ENCODE measurements around the gene AGAP1.

The AGAP1 gene

GRCh38 chr2:235609321-235609720, 115.5 kb downstream of the AGAP1 start:
- DNase-seq (ENCODE audit: low spot score), result no peak

- no peak for DNase-seq (ENCODE audit: low spot score)
Observed at GRCh38 chr2:235609746-235610145, 115.9 kb downstream of the AGAP1 start.

- DNase-seq (ENCODE audit: low spot score), result no peak
Observed at GRCh38 chr2:235610696-235611257, 116.9 kb downstream of the AGAP1 start.

- no peak for DNase-seq (ENCODE audit: low spot score)
Observed at GRCh38 chr2:235611349-235611748, 117.5 kb downstream of the AGAP1 start.

- no peak for DNase-seq (ENCODE audit: low spot score)
Observed at GRCh38 chr2:235611756-235612155, 117.9 kb downstream of the AGAP1 start.

- DNase-seq (ENCODE audit: low spot score), result no peak
Observed at GRCh38 chr2:235612181-235612950, 118.5 kb downstream of the AGAP1 start.

GRCh38 chr2:235613649-235614048, 119.8 kb downstream of the AGAP1 start:
- no peak for DNase-seq (ENCODE audit: low spot score)

- DNase-seq (ENCODE audit: low spot score), result no peak
Observed at GRCh38 chr2:235614176-235614860, 120.5 kb downstream of the AGAP1 start.

- DNase-seq (ENCODE audit: low spot score), result no peak
Observed at GRCh38 chr2:235614900-235615712, 121.3 kb downstream of the AGAP1 start.

GRCh38 chr2:235616885-235617284, 123.0 kb downstream of the AGAP1 start:
- DNase-seq (ENCODE audit: low spot score), result no peak

GRCh38 chr2:235618039-235618438, 124.2 kb downstream of the AGAP1 start:
- no peak for DNase-seq (ENCODE audit: low spot score)

GRCh38 chr2:235619544-235619943, 125.7 kb downstream of the AGAP1 start:
- DNase-seq (ENCODE audit: low spot score), result no peak

- no peak for DNase-seq (ENCODE audit: low spot score)
Observed at GRCh38 chr2:235621736-235622135, 127.9 kb downstream of the AGAP1 start.

GRCh38 chr2:235623111-235623510, 129.3 kb downstream of the AGAP1 start:
- DNase-seq (ENCODE audit: low spot score), result no peak

GRCh38 chr2:235623752-235624151, 129.9 kb downstream of the AGAP1 start:
- no peak for DNase-seq (ENCODE audit: low spot score)

- DNase-seq (ENCODE audit: low spot score), result no peak
Observed at GRCh38 chr2:235626658-235627057, 132.8 kb downstream of the AGAP1 start.

GRCh38 chr2:235627682-235628081, 133.8 kb downstream of the AGAP1 start:
- no peak for DNase-seq (ENCODE audit: low spot score)

GRCh38 chr2:235630718-235631296, 137.0 kb downstream of the AGAP1 start:
- DNase-seq (ENCODE audit: low spot score), result no peak

- DNase-seq (ENCODE audit: low spot score), result no peak
Observed at GRCh38 chr2:235634435-235635158, 140.8 kb downstream of the AGAP1 start.

GRCh38 chr2:235636546-235636945, 142.7 kb downstream of the AGAP1 start:
- DNase-seq (ENCODE audit: low spot score), result no peak

GRCh38 chr2:235637896-235638295, 144.1 kb downstream of the AGAP1 start:
- DNase-seq (ENCODE audit: low spot score), result no peak

All from CD4-positive, alpha-beta T cell treated with Interleukin-6 at 100 ng/mL for 8 hours (primary cell).